CD4-positive, alpha-beta T cell (primary cell): ENCODE measurements around the gene AGAP1. TPM values are rescaled to one million over a fixed set of nuclear protein-coding genes. Genes with fewer than 3 reads are reported as not detected.

ENCODE experiments used
- ATAC-seq: fragments of 200-7000 bp; cut with Tn5 transposase; one replicate; pipeline ENCODE4 v1.10.0; 2022; ENCODE audit warnings: mild to moderate bottlenecking; ENCODE audit not compliant: poor library complexity
- CTCF ChIA-PET: fragments of 350-600 bp; sonication (Branson Sonifier 250); formaldehyde crosslinking; loops from one replicate; lab custom pipeline; 2021; ENCODE audit warnings: antibody characterized with exemption, inconsistent platforms; lab: Charles Lee
- POLR2A ChIA-PET: fragments of 350-600 bp; sonication (Branson Sonifier 250); formaldehyde crosslinking; loops from one replicate; lab custom pipeline; 2021; ENCODE audit warnings: antibody characterized with exemption, inconsistent platforms; lab: Charles Lee
- DNase-seq, 14 experiments: peaks; one replicate each; pipeline ENCODE4 v3.0.0-alpha.2; 2013 to 2020; ENCODE audit warnings: mixed read lengths in 2 of 14
- H3K27ac ChIP-seq, 2 donors: one replicate each; pipeline versions ENCODE4 v1.5.1 to v1.7.0; 2013; ENCODE audit warnings: low read length in 2 of 2, low read depth in 1 of 2, mild to moderate bottlenecking in 1 of 2
- H3K27me3 ChIP-seq, 2 experiments: 1 replicate in 1 of 2; 2 replicates in 1 of 2; pipeline versions ENCODE4 v1.6.1 to v1.7.0; 2013; ENCODE audit warnings: low read length in 2 of 2, control low read depth in 1 of 2, mild to moderate bottlenecking in 1 of 2, moderate library complexity in 1 of 2; ENCODE audit not compliant: insufficient read depth in 2 of 2, control insufficient read depth in 1 of 2
- H3K36me3 ChIP-seq: one replicate; pipeline ENCODE4 v1.6.1; 2013; ENCODE audit warnings: low read length, control low read depth; ENCODE audit not compliant: insufficient read depth
- H3K4me1 ChIP-seq: one replicate; pipeline ENCODE4 v1.6.1; 2013; ENCODE audit warnings: low read length, control low read depth; ENCODE audit not compliant: insufficient read depth
- H3K4me3 ChIP-seq: one replicate; pipeline ENCODE4 v1.5.1; 2013; ENCODE audit warnings: mild to moderate bottlenecking, low read length, moderate library complexity
- H3K9me3 ChIP-seq, 2 experiments: 1 replicate in 1 of 2; 2 replicates in 1 of 2; pipeline versions ENCODE4 v1.6.1 to v1.7.0; 2013; ENCODE audit warnings: low read length in 2 of 2, mild to moderate bottlenecking in 2 of 2, control low read depth in 1 of 2, moderate library complexity in 1 of 2; ENCODE audit not compliant: control insufficient read depth in 1 of 2, insufficient read depth in 1 of 2
- H3K27ac Mint-ChIP-seq: one replicate; pipeline ENCODE4 v1.8.0; 2020; ENCODE audit warnings: mixed read lengths
- H3K27me3 Mint-ChIP-seq: one replicate; pipeline ENCODE4 v1.8.0; 2021; ENCODE audit warnings: mixed read lengths
- H3K36me3 Mint-ChIP-seq: one replicate; pipeline ENCODE4 v1.8.0; 2021; ENCODE audit warnings: low read depth, mixed read lengths
- H3K4me1 Mint-ChIP-seq: one replicate; pipeline ENCODE4 v1.8.0; 2021; ENCODE audit warnings: low read depth, mixed read lengths
- H3K4me3 Mint-ChIP-seq: one replicate; pipeline ENCODE4 v1.8.0; 2020; ENCODE audit warnings: mild to moderate bottlenecking, mixed read lengths
- H3K9me3 Mint-ChIP-seq: one replicate; pipeline ENCODE4 v1.8.0; 2020; ENCODE audit warnings: mixed read lengths
- intact Hi-C, 2 experiments: fragments of 100-400 bp; cut with DNase I in 1 of 2; cut with micrococcal nuclease in 1 of 2; formaldehyde crosslinking; loops; one replicate each; pipeline versions ENCODE4 v1.15.1 to v1.9.0; 2023 to 2025; cut with DNase I, micrococcal nuclease
- total RNA-seq, 174 experiments: library from RNA in 2 of 174; stranded (reverse) in 2 of 174; gene quantifications; one replicate each; pipeline ENCODE4 v1.2.3 and lab custom pipeline; 2021 to 2026
- TF ChIP-seq, protein P1 (sequence below): fragments of 200-600 bp; IDR thresholded peaks from one replicate; pipeline ENCODE4 v1.8.0; 2022; ENCODE audit warnings: antibody characterized with exemption, mild to moderate bottlenecking

The AGAP1 gene
- total RNA-seq, 2 experiments from 2014 or later, result 2.6 to 3.1 TPM

DNA sequence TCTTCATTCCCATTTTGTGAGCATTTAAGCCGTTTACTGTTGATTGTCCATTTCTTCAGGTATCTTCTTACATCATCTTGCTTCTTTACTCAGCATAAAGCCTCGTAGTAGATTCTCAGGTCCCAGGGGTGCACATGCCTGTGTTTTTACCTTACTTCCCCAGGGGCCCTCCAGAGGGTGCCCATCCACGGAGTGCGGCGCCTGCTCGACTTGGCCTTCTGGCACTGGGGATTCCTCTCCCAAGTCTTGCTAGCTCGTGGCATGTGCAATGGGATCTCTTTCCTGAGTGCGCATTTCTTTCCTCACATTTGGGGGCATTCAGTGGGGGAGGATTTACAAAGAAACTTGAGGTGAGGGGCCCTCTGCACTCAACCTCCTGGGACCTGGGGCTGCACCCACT lies 148.1 kb downstream of the AGAP1 start:
- H3K9me3 Mint-ChIP-seq, result no peaks in the 10 kb centered on the region
- ChIA-PET CTCF (no interaction called here), POLR2A (no interaction called here)
- H3K4me3 Mint-ChIP-seq, result no peak overlapping the region
- no peak overlapping the region for H3K27ac Mint-ChIP-seq
- no peaks in the 10 kb centered on the region for H3K27me3 ChIP-seq
- peaks cover 0 to 3% of the 10 kb centered on the region in 2 experiments for H3K9me3 ChIP-seq
- intact Hi-C loops, result no loop called here
- no peak overlapping the region for H3K27ac ChIP-seq
- peaks cover 42% of the 10 kb centered on the region for H3K27me3 Mint-ChIP-seq
- no peaks in the 10 kb centered on the region for H3K4me1 Mint-ChIP-seq
- ATAC-seq (no peak), DNase-seq (no peak)
- H3K4me1 ChIP-seq, result no peaks in the 10 kb centered on the region
- H3K4me3 ChIP-seq, result no peak overlapping the region
- no peaks in the 10 kb centered on the region for H3K36me3 ChIP-seq
- no peaks in the 10 kb centered on the region for H3K36me3 Mint-ChIP-seq
- TF ChIP-seq, protein P1, sequence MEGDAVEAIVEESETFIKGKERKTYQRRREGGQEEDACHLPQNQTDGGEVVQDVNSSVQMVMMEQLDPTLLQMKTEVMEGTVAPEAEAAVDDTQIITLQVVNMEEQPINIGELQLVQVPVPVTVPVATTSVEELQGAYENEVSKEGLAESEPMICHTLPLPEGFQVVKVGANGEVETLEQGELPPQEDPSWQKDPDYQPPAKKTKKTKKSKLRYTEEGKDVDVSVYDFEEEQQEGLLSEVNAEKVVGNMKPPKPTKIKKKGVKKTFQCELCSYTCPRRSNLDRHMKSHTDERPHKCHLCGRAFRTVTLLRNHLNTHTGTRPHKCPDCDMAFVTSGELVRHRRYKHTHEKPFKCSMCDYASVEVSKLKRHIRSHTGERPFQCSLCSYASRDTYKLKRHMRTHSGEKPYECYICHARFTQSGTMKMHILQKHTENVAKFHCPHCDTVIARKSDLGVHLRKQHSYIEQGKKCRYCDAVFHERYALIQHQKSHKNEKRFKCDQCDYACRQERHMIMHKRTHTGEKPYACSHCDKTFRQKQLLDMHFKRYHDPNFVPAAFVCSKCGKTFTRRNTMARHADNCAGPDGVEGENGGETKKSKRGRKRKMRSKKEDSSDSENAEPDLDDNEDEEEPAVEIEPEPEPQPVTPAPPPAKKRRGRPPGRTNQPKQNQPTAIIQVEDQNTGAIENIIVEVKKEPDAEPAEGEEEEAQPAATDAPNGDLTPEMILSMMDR, result no peak

DNA sequence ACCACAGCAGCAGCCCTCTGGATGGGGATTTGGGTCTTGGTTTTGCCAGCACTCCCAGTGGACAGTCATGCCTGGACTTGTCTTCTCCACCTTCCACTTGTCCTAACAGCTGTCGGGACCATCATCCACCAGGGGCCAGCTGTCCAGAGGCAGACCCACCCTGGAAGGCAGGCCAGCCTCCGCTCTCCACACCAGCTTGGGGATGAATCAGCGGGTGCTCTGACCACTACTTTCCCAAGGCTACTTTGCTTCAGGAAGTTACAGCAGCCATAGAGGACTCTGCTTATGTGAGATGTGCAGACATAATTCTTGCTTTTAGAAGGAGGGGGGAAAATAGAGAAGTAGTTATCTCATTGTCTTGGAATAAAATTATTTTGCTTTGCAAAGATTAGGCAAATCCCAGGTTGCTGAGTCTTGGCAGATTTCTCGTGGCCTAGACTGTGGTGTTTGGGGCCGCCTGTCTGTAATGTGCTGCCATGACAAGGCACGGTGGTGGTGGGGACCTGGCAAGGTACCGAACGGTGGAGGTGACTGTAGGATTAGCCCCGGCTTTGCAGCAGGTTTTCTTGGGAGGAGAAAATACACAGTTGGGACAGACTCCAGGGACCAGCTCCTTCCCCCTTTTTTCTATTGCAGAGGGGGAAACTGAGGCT lies 148.7 kb downstream of the AGAP1 start:
- Mint-ChIP-seq H3K27me3 (peaks cover 36% of the 10 kb centered on the region), H3K27ac (no peak overlapping the region), H3K36me3 (no peaks in the 10 kb centered on the region), H3K4me3 (no peak overlapping the region), H3K9me3 (no peaks in the 10 kb centered on the region), H3K4me1 (no peaks in the 10 kb centered on the region)
- Histone ChIP-seq H3K36me3 (no peaks in the 10 kb centered on the region), H3K27ac (no peak overlapping the region), H3K27me3 (no peaks in the 10 kb centered on the region), H3K4me1 (no peaks in the 10 kb centered on the region), H3K4me3 (no peak overlapping the region), H3K9me3 (peaks cover 0 to 3% of the 10 kb centered on the region in 2 experiments)
- intact Hi-C loops, result no loop called here
- POLR2A ChIA-PET, result no interaction called here
- ATAC-seq, result no peak
- DNase-seq, result no peak
- CTCF ChIA-PET, result no interaction called here
- TF ChIP-seq, protein P1, result no peak

DNA sequence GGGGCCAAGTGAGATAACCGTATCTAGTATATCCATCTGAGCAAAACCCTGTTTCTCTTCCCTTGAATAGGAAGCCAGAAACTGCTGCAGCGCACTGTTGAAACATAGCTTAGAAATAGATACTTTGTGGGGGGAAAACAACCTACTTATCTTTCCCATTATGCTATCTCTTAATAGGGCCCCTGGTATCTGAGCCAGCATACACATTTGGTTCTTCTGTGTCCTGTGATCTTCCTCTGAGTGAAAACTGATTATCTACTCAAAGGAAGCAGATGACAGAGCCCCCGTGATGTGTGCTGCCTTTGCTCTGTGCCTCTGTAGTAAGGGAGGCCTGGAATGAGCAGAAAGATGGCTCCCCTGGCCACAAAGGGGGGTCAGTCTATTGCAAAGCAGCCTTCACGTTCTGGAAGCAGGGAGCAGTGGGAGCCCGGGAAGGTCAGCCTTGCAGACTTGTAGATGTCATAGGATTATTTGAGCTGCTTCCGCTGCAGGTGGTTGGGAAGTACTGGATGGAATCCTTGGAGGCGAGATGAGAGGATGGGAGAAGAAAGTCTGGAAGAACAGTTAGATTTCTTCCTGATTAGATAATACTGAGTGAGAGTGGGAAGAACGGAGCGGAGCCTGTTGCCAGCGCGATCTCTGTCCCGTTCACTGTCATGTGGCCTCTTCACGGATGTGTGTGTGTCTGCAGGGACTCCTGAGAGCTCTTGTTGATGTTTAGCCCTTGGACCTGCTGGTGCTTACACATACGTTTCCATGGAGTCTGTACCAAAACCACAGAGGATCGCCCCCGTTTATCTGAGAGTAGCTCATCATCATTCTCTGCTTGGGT lies 150.1 kb downstream of the AGAP1 start:
- H3K27ac Mint-ChIP-seq, result no peak overlapping the region
- CTCF ChIA-PET, result no interaction called here
- H3K4me3 ChIP-seq, result no peak overlapping the region

More for the DNA sequence above, 150.1 kb downstream of the AGAP1 start:
- Mint-ChIP-seq H3K9me3 (no peaks in the 10 kb centered on the region), H3K4me1 (no peaks in the 10 kb centered on the region), H3K36me3 (no peaks in the 10 kb centered on the region), H3K27me3 (peaks cover 29% of the 10 kb centered on the region), H3K4me3 (no peak overlapping the region)
- H3K27me3 ChIP-seq, result no peaks in the 10 kb centered on the region
- intact Hi-C loops, result no loop called here
- peaks cover 0 to 3% of the 10 kb centered on the region in 2 experiments for H3K9me3 ChIP-seq
- DNase-seq, result no peak
- POLR2A ChIA-PET, result no interaction called here
- no peaks in the 10 kb centered on the region for H3K4me1 ChIP-seq
- no peak overlapping the region for H3K27ac ChIP-seq
- no peak for ATAC-seq
- H3K36me3 ChIP-seq, result no peaks in the 10 kb centered on the region
- TF ChIP-seq, protein P1, result no peak
